GM21390 (cell line): Measurements from ENCODE around the gene SGK1.
A peak's percentile ranks its signal among the peaks of the same experiment; 100 is the strongest.
"Not testable (repeated sequence)": the region's sequence is repeated elsewhere in the genome, so short reads cannot be mapped to it uniquely, and the experiment has no call there.

Experiments
- ATAC-seq: cut with Tn5 transposase; IDR thresholded peaks from one replicate; pipeline ENCODE4 v1.9.1; 2021; ENCODE audit not compliant: unreplicated experiment

SGK1 gene

DNA sequence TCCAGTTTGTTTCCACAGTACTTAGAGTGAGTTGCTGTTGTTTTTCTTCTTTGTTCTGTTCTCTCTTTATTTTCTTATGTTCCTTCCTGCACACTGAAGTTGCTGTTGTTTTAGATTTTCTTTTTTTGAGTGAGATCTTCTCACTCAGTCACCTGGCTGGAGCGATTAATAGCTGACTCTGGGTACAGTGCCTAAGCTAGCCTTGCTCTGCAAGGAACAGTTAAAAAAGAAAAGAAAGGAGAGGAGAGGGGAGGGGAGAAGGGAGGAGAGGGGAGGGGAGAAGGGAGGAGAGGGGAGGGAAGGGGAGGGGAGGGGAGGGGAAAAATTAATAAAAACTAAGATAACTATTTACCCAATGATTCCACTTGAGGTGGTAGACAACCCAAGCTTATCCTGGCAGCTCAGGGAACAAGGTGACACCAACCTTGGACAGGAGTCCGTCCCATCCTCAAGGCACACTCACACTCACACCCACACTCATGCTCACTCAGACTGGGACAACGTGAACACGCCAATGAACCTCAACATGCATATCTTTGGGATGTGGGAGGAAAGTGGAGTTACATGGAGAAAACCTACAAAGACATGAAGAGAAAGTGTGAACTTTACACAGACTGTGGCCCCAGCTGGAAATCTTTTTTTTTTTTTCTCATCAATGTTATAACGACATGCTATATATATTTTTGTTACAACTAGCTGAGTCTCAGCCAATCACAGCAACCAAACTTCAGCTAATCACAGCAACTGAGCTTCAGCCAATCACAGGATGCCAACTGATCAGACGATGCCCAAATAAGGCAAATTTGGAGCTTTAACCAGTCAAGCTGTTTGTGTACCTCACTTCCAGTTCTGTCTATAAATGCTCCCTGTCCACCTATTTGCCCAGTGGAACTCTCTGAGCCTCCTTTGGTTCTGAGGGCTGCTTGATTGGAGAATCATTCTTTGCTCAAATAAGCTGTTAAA, 124.1 kb downstream of the SGK1 start:
- ATAC-seq = no peak

GRCh38 chr6:134192609-134193008, 125.3 kb downstream of the SGK1 start:
- ATAC-seq = not testable (repeated sequence)

GRCh38 chr6:134190883-134191282, 127.0 kb downstream of the SGK1 start:
- no peak for ATAC-seq

GRCh38 chr6:134187751-134188150, 130.2 kb downstream of the SGK1 start:
- ATAC-seq = no peak

GRCh38 chr6:134187154-134187553, 130.8 kb downstream of the SGK1 start:
- ATAC-seq = no peak

DNA sequence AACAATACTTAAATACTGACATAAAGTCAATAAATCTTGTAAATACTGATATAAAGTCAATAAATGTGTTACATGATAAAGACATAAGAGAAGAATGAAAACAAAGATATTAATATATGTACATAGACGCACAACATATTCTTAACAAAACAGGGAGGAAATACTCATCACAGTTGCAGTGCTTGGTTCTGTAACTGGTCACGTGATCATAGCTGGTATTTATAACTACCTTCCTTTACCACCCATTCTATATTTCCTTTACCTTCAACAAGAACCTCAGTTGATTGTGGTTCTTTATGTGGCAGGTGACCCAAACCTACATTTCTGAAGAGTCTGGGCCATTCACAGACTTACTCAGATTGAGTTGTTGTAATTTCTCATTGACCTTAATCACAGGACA, 131.6 kb downstream of the SGK1 start:
- ATAC-seq = no peak

DNA sequence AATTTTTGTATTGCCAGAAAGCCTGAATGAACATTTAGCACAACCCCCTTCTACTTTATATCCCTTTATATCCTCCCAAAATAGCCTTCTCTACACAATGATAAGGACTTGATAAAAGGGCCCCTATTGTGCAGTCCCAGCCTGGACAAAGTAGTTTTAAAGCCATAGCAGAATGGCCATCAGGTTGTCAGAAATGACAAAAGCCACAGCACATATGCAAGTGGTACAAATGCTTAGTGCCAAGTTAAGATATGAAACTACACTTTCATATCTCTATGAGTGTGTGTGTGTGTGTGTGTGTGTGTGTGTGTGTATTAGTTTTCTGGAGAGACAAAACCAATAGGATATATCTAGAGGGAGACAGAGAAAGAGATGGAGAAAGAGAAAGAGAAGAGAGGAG, 132.6 kb downstream of the SGK1 start:
- no peak for ATAC-seq

DNA sequence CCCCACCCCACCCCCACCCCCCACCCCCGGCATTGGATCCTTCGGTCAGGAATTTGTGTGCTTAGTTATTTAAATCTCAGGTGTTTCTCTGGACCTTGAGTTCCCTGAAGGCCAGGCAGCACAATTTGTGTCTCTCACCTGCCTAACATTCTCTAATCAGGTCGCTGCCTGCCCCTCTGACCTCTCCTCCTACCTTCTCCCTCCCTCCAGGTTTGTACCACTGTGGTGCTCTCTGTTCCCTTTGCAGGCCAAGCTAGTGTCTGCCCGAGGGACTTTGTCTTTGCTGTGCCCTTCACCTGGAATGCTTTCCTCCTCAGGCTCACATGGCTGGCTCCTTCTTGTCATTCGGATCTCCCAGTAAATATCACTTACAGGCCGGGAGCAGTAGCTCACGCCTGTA, 134.1 kb downstream of the SGK1 start:
- no peak for ATAC-seq

DNA sequence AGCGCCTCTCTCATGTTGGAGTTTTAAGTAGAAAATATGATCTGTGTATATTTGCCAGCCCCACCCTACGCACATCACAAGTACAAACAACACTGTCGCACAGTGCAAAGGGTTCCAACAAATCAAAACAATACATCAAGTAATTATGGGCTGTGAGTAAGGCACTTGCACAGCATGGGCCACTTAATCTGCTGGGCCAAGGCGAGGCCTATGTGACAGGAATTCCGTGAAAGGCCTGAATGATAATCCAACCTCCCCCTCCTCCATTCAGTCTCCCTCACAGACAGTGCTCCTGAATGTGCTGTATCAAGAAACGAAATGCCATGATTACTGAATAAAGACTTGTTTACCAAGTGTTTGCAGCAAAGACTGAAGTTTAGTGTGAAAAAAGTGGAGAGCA, 135.4 kb downstream of the SGK1 start:
- no peak for ATAC-seq

DNA sequence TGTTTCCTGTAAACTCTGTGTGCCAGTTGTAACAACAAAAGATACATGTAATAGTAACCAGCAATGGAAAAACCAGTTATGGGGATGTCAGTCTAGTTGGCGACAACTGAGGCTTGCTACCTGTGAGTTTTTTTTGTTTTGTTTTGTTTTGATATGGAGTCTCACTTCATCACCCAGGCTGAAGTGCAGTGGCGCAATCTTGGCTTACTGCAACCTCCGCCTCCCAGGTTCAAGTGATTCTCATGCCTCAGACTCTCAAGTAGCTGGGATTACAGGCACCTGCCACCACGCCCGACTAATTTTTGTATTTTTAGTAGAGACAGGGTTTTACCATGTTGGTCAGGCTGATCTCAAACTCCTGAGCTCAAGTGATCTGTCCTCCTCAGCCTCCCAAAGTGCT, 136.2 kb downstream of the SGK1 start:
- ATAC-seq = not testable (repeated sequence)

- ATAC-seq = not testable (repeated sequence)
Observed at GRCh38 chr6:134181251-134181650, 136.7 kb downstream of the SGK1 start.

GRCh38 chr6:134180540-134180939, 137.4 kb downstream of the SGK1 start:
- not testable (repeated sequence) for ATAC-seq

- ATAC-seq = peak; percentile 18
Observed at GRCh38 chr6:134178161-134179044, 139.5 kb downstream of the SGK1 start.

DNA sequence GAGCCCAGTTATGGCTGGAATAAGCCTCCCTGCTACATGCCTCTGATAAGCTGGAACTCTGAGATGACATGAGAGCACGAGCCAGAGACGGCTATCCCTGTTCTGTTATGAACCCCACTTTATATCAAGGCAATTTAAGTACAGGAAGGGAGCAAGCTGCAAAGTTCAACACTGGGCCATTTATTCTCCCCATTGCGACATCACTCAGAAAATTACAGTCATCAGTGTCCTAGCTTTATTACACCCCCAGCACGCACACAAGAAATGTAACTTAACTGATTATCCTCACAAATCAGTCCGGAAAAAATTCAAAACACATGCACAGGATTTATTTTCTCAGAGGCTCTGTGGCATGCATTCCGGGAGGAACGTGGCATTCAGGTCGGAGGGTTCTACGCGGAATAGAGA, 140.2 kb downstream of the SGK1 start:
- no peak for ATAC-seq

GRCh38 chr6:134177236-134177635, 140.7 kb downstream of the SGK1 start:
- ATAC-seq = no peak

GRCh38 chr6:134176264-134176975, 141.5 kb downstream of the SGK1 start:
- ATAC-seq = no peak

DNA sequence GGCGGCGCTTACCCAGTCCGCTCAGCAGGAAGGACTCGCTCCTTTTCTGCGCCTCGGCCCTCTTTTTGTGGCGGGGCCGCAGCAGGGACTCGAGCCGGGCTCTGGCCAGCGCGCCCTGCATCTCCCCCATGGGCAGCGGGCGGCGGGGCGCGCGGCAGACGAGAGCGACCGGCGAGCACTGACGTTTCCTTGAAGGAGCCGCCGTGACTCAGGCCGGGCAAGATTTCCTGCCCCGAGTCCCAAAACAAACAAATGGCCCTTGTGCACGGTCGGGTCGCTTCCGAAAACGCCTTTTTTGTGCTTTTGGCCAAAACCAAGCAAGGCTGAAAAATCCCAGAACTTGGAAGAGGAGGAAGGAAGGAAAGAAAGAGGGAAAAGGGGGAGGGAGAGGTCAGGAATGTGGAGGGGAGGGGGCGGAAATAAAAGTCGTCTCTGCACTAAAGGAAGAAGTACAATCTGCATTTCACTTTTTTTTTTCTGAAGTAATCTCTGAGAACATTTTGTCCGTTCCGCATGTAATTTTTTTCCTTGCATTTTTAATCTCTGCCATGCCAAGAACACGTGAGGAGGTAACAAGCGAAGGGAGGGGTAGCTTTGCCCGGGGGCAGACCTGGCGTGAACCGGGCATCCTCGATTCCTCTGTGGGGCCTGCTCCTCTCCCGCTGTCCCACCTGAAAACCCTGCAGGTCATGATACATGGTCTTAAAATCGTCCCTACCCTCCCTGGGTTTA, 142.2 kb downstream of the SGK1 start:
- ATAC-seq = peak; percentile 4

- peak; percentile 81 for ATAC-seq
Observed at GRCh38 chr6:134174672-134175531, 143.0 kb downstream of the SGK1 start.

DNA sequence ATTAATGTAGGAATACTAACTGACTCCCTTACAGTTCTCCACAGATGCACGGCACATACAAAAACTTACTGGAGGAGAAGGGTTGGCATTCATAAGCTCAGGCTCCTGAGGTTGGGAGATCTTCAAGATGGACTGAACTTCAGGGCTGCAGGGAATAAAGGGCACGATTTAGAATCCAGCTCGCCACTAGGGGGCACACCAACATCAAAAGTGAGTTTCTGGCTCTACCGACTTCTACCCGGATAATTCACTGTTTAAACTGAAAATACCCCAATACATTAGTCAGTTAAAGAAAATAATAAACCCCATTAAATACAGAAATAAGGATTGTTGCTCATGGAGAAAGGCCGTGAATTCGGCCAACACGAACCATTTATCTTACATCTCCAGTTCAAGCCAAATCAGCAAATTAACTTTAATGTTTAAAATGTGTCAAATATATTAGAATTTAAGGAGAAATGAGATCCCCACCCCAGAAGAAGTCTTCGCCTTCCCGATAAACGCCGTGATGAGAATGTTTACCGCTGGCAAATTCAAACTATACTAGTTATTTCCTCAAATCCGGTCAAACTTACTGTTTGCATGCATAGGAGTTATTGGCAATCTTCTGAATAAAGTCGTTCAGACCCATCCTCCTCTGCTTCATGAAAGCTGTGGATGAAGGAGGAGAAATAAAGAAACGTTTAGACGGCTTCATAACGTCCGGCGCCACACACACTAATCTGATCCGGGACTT, 143.8 kb downstream of the SGK1 start:
- peak; percentile 30 for ATAC-seq
